OCI-LY7 (cell line): Measurements from ENCODE around the gene ALDH1L2. TPM values are rescaled to one million over a fixed set of nuclear protein-coding genes. Genes with fewer than 3 reads are reported as not detected.

ENCODE experiments used
- BruUV-seq: library from RNA; stranded (reverse); fragments of 400-500 nt; replicated peaks from 2 replicates; lab custom pipeline; 2021; lab: Mats Ljungman, UMichigan
- CTCF ChIA-PET: fragments of 300-600 bp; sonication (Branson Sonifier 250); formaldehyde crosslinking; loops from one replicate; lab custom pipeline; 2022; ENCODE audit warnings: antibody characterized with exemption; ENCODE audit not compliant: unreplicated experiment; lab: Charles Lee
- POLR2A ChIA-PET: fragments of 300-600 bp; sonication (Branson Sonifier 250); formaldehyde crosslinking; loops from one replicate; lab custom pipeline; 2022; ENCODE audit warnings: antibody characterized with exemption; lab: Charles Lee
- DNase-seq: peaks from one replicate; pipeline ENCODE4 v3.0.0-alpha.2; 2015; ENCODE audit warnings: low spot score
- H2AFZ ChIP-seq: fragments of 200-600 bp; sonication (generic), shearing (Covaris generic); 2 replicates; pipeline ENCODE4 v1.6.1; 2014; ENCODE audit warnings: mild to moderate bottlenecking, antibody characterized with exemption, low read length, moderate library complexity
- H3K27ac ChIP-seq: fragments of 200-600 bp; sonication (generic); 2 replicates; pipeline ENCODE4 v1.5.1; 2014; ENCODE audit warnings: mixed run types, low read depth, mild to moderate bottlenecking, moderate library complexity, low read length, inconsistent platforms; ENCODE audit not compliant: poor library complexity, severe bottlenecking
- H3K36me3 ChIP-seq: fragments of 200-600 bp; sonication (generic); 2 replicates; pipeline ENCODE4 v1.6.1; 2014; ENCODE audit warnings: mild to moderate bottlenecking, antibody characterized with exemption, low read length, moderate library complexity, mixed read lengths; ENCODE audit not compliant: insufficient read depth
- H3K4me1 ChIP-seq: fragments of 200-600 bp; sonication (generic); 2 replicates; pipeline ENCODE4 v1.5.1; 2014; ENCODE audit warnings: mild to moderate bottlenecking, low read length; ENCODE audit not compliant: insufficient read depth, poor library complexity, severe bottlenecking
- H3K4me2 ChIP-seq: fragments of 200-600 bp; sonication (generic); 2 replicates; pipeline ENCODE4 v1.6.1; 2014; ENCODE audit warnings: mild to moderate bottlenecking, low read length
- H3K4me3 ChIP-seq: fragments of 200-600 bp; sonication (generic); 2 replicates; pipeline ENCODE4 v1.5.1; 2014; ENCODE audit warnings: mild to moderate bottlenecking, low read depth, low read length; ENCODE audit not compliant: poor library complexity, severe bottlenecking
- H3K79me2 ChIP-seq: fragments of 200-600 bp; sonication (generic); 2 replicates; pipeline ENCODE4 v1.6.1; 2016; ENCODE audit warnings: low read depth, mild to moderate bottlenecking, low read length, moderate library complexity, mixed read lengths; ENCODE audit not compliant: insufficient read depth
- H3K9me2 ChIP-seq: fragments of 200-600 bp; sonication (generic); 2 replicates; pipeline ENCODE4 v1.6.1; 2016; ENCODE audit warnings: mild to moderate bottlenecking, low read length, mixed read lengths; ENCODE audit not compliant: insufficient read depth
- H3K9me3 ChIP-seq: fragments of 200-600 bp; sonication (generic); 2 replicates; pipeline ENCODE4 v1.6.1; 2014; ENCODE audit warnings: mild to moderate bottlenecking, mixed run types, low read length, mixed read lengths
- H4K20me1 ChIP-seq: fragments of 200-600 bp; sonication (generic); 2 replicates; pipeline ENCODE4 v1.6.1; 2014; ENCODE audit warnings: mild to moderate bottlenecking, antibody characterized with exemption, low read length, moderate library complexity, mixed read lengths; ENCODE audit not compliant: insufficient read depth
- EZH2phosphoT487 ChIP-seq: fragments of 200-600 bp; sonication (generic); IDR thresholded peaks from 2 replicates; pipeline ENCODE4 v1.6.1; 2018; ENCODE audit warnings: low read depth, borderline replicate concordance, mild to moderate bottlenecking, mixed run types, antibody characterized with exemption, low read length, moderate library complexity, mixed read lengths
- intact Hi-C: fragments of 100-400 bp; cut with micrococcal nuclease; formaldehyde crosslinking; loops from one replicate; pipeline ENCODE4 v1.10.0; 2022; ENCODE audit not compliant: unreplicated experiment
- total RNA-seq, 2 experiments: library from RNA; depleted of rRNA in 1 of 2; stranded (reverse); fragments of >200 nt in 1 of 2; shearing (Covaris generic) in 1 of 2; gene quantifications; 2 replicates each; pipeline ENCODE4 v1.2.3, GENCODE V29; 2014 to 2022
- TF ChIP-seq, protein P1 (sequence below): fragments of 200-600 bp; sonication (generic); conservative IDR thresholded peaks from 2 replicates; pipeline ENCODE4 v1.5.1; 2014; ENCODE audit warnings: mild to moderate bottlenecking, antibody characterized with exemption, low read length, moderate library complexity, mixed read lengths

Gene ALDH1L2
- total RNA-seq, 2 experiments from 2014 or later: 0.25 TPM; not detected in 1

DNA sequence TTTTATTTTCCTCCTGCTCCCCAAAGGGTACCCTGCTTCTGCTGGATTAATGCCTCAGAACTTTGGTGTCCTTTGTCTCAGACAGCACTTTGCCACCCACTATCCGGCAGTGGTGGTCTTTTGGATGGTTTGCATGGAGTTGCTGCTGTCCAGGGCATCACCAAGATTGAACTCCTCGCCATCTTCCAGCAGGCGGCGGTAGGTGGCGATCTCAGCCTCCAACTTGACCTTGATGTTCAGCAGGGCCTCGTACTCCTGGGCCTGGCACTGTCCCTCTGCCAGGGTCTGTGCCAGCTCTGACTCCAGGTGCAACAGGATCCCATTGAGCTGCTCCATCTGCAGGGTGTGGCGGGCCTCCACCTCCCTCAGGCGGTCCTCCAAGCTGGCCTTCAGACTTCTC, 107.6 kb downstream of the ALDH1L2 start:
- intact Hi-C loops: no loop called here
- BruUV-seq: no TSS peak
- no peak for DNase-seq
- H3K4me3 ChIP-seq: no peak overlapping the region
- no peak overlapping the region for H3K4me2 ChIP-seq
- no peaks in the 10 kb centered on the region for H3K36me3 ChIP-seq
- no peaks in the 10 kb centered on the region for H4K20me1 ChIP-seq
- H3K79me2 ChIP-seq: no peaks in the 10 kb centered on the region
- POLR2A ChIA-PET: interaction anchor here (0.6 kb wide), 1 partner anchor 18 kb away, joined by 3 read pairs; no protein-coding TSS in a partner anchor
- H2AFZ ChIP-seq: no peak overlapping the region
- no peaks in the 10 kb centered on the region for H3K9me2 ChIP-seq
- no peaks in the 10 kb centered on the region for H3K9me3 ChIP-seq
- CTCF ChIA-PET: no interaction called here
- H3K4me1 ChIP-seq: peaks cover 15% of the 10 kb centered on the region
- TF ChIP-seq, protein P1, sequence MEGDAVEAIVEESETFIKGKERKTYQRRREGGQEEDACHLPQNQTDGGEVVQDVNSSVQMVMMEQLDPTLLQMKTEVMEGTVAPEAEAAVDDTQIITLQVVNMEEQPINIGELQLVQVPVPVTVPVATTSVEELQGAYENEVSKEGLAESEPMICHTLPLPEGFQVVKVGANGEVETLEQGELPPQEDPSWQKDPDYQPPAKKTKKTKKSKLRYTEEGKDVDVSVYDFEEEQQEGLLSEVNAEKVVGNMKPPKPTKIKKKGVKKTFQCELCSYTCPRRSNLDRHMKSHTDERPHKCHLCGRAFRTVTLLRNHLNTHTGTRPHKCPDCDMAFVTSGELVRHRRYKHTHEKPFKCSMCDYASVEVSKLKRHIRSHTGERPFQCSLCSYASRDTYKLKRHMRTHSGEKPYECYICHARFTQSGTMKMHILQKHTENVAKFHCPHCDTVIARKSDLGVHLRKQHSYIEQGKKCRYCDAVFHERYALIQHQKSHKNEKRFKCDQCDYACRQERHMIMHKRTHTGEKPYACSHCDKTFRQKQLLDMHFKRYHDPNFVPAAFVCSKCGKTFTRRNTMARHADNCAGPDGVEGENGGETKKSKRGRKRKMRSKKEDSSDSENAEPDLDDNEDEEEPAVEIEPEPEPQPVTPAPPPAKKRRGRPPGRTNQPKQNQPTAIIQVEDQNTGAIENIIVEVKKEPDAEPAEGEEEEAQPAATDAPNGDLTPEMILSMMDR: peak; percentile 27; the same call in 1 of the 2 replicates
- no peak for TF ChIP-seq EZH2phosphoT487
- H3K27ac ChIP-seq: no peak overlapping the region

DNA sequence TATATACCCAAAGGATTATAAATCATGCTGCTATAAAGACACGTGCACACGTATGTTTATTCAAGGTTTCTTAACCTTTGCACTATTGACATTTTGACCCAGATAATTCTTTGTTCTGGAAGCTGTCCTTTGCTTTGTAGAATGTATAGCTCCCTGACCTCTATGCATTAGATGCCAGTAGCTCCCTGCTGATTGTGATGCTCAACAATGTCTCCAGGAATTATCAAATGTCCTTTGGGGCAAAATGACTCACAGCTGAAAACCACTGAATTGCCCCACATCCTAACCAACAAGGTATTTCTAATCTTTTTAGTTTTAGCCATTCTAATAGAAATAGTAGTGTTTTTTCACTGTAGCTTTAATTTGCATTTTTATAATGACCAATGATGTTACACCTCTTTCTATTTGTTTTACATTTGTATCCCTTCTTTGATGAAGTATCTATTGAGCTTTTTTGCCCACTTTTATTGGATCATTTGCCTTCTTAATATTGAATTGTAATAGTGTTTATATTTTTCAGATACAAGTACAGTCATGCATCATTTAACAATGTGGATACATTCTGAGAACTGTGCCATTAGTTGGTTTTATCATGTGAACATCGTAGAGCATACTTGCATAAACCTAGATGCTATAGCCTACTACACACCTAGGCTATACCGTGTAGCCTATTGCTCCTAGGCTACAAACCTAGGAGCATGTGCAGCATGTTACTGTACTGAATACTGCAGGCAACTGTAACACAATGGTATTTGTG, 108.5 kb downstream of the ALDH1L2 start:
- POLR2A ChIA-PET: no interaction called here
- TF ChIP-seq EZH2phosphoT487: no peak
- TF ChIP-seq, protein P1: no peak

More for the DNA sequence above, 108.5 kb downstream of the ALDH1L2 start:
- no peaks in the 10 kb centered on the region for H3K9me2 ChIP-seq
- intact Hi-C loops: no loop called here
- H3K36me3 ChIP-seq: no peaks in the 10 kb centered on the region
- CTCF ChIA-PET: no interaction called here
- H3K27ac ChIP-seq: no peak overlapping the region
- no TSS peak for BruUV-seq
- DNase-seq: no peak
- no peak overlapping the region for H2AFZ ChIP-seq
- no peak overlapping the region for H3K4me2 ChIP-seq
- no peaks in the 10 kb centered on the region for H3K79me2 ChIP-seq
- H3K9me3 ChIP-seq: no peaks in the 10 kb centered on the region
- H3K4me3 ChIP-seq: no peak overlapping the region
- no peaks in the 10 kb centered on the region for H4K20me1 ChIP-seq
- peaks cover 15% of the 10 kb centered on the region for H3K4me1 ChIP-seq
